Right hindlimb (tissue), 1 donor: ENCODE results near the gene CPZ.
"Not testable (repeated sequence)": the region's sequence is repeated elsewhere in the genome, so short reads cannot be mapped to it uniquely, and the experiment has no call there.

Experiments
- DNase-seq: peaks from one replicate; pipeline ENCODE4 v3.0.0-alpha.2; 2018

CPZ gene

GRCh38 chr4:8613421-8614364, 21.1 kb downstream of the CPZ start:
- no peak for DNase-seq

GRCh38 chr4:8614365-8615193, 22.0 kb downstream of the CPZ start:
- no peak for DNase-seq

GRCh38 chr4:8615366-8615765, 22.8 kb downstream of the CPZ start:
- DNase-seq: no peak

GRCh38 chr4:8615921-8616787, 23.6 kb downstream of the CPZ start:
- no peak for DNase-seq

GRCh38 chr4:8616831-8617230, 24.3 kb downstream of the CPZ start:
- no peak for DNase-seq

GRCh38 chr4:8617486-8618040, 25.0 kb downstream of the CPZ start:
- no peak for DNase-seq

- no peak for DNase-seq
Measured at GRCh38 chr4:8618421-8618820, 25.9 kb downstream of the CPZ start.

- DNase-seq: no peak
Measured at GRCh38 chr4:8618961-8619720, 26.6 kb downstream of the CPZ start.

- DNase-seq: not testable (repeated sequence)
Measured at GRCh38 chr4:8621135-8621534, 28.6 kb downstream of the CPZ start.

GRCh38 chr4:8624601-8625272, 32.2 kb downstream of the CPZ start:
- DNase-seq: not testable (repeated sequence)

- DNase-seq: not testable (repeated sequence)
Measured at GRCh38 chr4:8630240-8630905, 37.8 kb downstream of the CPZ start.

GRCh38 chr4:8631896-8632295, 39.3 kb downstream of the CPZ start:
- DNase-seq: not testable (repeated sequence)

GRCh38 chr4:8634773-8635172, 42.2 kb downstream of the CPZ start:
- DNase-seq: not testable (repeated sequence)

GRCh38 chr4:8635897-8636554, 43.5 kb downstream of the CPZ start:
- DNase-seq: not testable (repeated sequence)

GRCh38 chr4:8637456-8637984, 45.0 kb downstream of the CPZ start:
- DNase-seq: no peak

GRCh38 chr4:8639021-8639420, 46.5 kb downstream of the CPZ start:
- DNase-seq: no peak

- no peak for DNase-seq
Measured at GRCh38 chr4:8639777-8640720, 47.5 kb downstream of the CPZ start.

- no peak for DNase-seq
Measured at GRCh38 chr4:8640816-8641215, 48.3 kb downstream of the CPZ start.
